HG03354 (cell line): ENCODE measurements around the gene SUGP2.
A peak's percentile ranks its signal among the peaks of the same experiment; 100 is the strongest.
"Not testable (repeated sequence)": the region's sequence is repeated elsewhere in the genome, so short reads cannot be mapped to it uniquely, and the experiment has no call there.

ENCODE experiments used
- ATAC-seq: cut with Tn5 transposase; IDR thresholded peaks from one replicate; pipeline ENCODE4 v1.9.1; 2021; ENCODE audit warnings: mild to moderate bottlenecking; ENCODE audit not compliant: unreplicated experiment, poor library complexity, severe bottlenecking

The SUGP2 gene

DNA sequence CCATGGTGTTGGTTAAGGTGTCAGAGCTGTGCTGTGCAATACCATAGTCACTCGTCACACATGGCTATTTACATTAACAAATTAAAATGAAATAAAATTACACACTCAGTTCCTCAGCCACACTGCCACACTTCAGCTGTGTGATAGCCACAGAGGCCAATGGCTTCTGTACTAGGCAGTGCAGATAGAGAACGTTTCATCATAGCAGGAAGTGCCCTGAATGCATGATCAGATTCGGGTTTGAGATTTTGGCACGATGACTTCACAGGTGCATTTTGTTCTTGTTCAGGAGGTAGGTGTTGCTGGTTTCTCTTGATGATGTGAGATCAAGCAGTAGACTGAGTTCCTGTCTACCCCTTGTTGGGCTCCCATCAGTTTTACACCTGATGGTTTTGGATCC lies 6.6 kb upstream of the SUGP2 start:
- ATAC-seq: no peak

- ATAC-seq: peak; percentile 48
Measured at GRCh38 chr19:19034204-19034624, 897 bp upstream of the SUGP2 start.

DNA sequence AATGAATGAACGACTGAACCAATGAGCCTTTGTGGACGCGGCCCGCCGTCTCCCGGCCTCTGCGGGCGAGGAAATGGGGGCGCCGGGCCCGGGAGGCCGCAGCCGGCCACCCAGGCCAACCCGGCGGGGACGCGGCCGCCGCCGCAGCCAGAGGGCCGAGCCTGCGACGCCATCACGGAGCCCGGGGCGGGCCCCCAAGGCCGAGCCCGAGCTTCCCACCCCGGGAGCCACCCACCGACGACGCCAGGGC lies 216 bp downstream of the SUGP2 start:
- no peak for ATAC-seq

- ATAC-seq: peak; percentile 63
Measured at GRCh38 chr19:19032420-19033175, 719 bp downstream of the SUGP2 start.

GRCh38 chr19:19031891-19032290 lies 1.4 kb downstream of the SUGP2 start:
- ATAC-seq: no peak

- ATAC-seq: no peak
Measured at GRCh38 chr19:19028526-19028925, 4.8 kb downstream of the SUGP2 start.

DNA sequence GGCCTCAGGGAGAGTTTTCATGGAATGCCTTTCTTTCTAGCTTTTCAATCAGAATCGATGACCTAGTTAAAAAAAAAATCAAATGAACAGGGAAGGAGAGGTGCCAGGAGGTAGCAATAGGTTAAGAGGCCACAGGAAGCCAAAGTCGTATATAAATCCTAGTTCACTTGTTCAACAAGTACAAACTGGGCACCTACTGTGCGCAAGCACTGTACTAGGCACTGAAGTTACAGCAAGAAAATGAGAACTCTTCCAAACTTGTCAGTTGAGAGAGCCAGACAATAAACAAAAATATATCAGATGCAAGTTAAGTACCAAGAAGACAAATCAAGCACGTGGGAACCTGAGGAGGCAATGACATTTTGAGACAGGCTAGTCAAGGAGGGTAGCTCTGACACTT lies 6.1 kb downstream of the SUGP2 start:
- no peak for ATAC-seq

GRCh38 chr19:19026299-19026971 lies 6.9 kb downstream of the SUGP2 start:
- no peak for ATAC-seq

DNA sequence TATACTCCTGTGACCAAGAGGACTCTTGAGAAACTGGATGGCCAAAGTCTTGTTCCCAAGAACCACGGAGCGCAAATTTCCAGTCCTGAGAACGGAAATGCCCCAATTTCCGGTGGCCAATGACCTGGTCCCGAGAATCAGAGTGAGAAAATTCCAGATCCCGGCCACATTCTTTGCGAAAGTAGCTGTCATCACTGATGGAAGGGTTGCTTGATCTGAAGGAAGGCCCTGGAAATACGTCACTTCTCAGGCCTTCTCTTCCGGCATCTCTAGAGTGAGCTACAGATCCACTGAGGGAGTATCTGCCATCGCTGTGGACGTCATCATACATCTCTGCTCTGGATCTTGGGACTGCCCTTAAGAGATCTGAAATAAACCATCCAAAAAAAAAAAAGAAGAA lies 7.5 kb downstream of the SUGP2 start:
- ATAC-seq: no peak

DNA sequence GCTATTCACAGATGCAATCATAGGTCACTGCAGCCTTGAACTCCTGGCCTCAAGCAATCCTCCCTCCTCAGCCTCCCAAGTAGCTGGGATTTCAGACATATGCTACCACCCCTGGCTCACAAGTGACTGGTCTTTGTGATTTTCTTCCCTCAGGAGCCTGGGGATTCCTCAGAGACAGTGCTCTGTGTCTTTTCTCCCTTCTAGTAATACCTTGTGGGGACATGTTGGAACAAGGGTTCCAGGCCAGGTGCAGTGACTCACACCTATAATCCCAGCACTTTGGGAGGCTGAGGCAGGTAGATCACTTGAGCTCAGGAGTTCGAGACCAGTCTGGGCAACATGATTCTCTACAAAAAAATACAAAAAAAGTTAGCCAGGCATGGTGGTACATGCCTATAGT lies 9.9 kb downstream of the SUGP2 start:
- ATAC-seq: not testable (repeated sequence)

- no peak for ATAC-seq
Measured at GRCh38 chr19:19022380-19022961, 10.8 kb downstream of the SUGP2 start.

GRCh38 chr19:19021115-19021514 lies 12.2 kb downstream of the SUGP2 start:
- ATAC-seq: no peak

DNA sequence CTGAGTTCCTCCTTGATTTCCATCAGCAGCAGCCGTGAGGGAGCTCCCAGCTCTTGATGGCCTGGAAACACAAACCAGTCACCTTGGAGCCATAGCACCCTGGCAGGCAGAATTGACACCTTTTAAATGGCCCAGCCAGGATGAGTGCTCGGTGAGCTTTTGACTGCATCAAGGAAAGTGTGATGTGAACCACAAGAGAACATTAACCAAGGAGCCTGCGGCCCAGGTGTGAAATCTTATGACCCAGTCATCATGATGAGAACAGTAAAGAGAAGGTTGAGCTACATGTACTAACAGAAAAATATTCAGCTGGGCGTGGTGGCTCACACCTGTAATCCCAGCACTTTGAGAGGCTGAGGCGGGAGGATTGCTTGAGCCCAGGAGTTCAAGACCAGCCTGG lies 22.8 kb downstream of the SUGP2 start:
- ATAC-seq: no peak

GRCh38 chr19:19009951-19010350 lies 23.4 kb downstream of the SUGP2 start:
- ATAC-seq: no peak

DNA sequence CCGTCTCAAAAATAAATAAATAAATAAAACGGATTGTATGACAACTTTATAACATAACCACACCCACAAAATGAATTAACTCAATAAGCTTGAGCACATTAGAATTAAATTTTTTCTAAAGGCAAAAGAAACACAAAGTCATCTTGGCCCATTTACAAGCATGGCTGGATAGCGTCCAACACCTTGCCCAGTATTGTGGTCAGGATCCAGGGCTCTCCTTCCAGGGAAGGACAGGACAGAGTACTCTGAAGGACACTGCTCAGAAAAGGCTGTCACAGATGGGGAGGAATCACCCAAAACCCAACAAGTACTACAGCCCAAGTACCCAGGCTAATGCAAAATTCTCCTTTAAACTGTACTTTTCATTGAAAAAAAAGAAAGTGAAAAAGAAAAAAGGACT lies 27.1 kb downstream of the SUGP2 start:
- ATAC-seq: no peak

DNA sequence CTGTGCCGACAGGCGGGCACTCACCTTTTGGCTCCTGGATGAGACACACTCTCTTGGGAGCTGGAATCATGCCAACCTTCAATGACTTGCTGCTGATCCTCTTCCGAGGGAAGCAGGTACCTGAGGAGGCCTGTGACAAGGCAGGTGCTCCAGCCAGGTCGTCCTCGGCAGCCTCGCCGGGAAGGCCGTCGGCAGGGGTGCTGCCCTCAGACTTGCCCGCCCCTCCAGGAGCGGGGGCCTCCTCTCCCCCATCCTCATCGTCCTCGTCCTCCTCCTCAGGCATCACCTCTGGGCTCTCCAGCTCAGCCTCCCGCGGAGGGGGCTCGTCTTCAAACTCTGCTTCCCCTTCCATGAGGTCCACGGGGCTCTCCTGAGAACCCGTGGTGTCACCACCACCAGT lies 29.2 kb downstream of the SUGP2 start:
- no peak for ATAC-seq

GRCh38 chr19:18999896-19000620 lies 33.3 kb downstream of the SUGP2 start:
- ATAC-seq: no peak

- no peak for ATAC-seq
Measured at GRCh38 chr19:18999016-18999758, 34.1 kb downstream of the SUGP2 start.

DNA sequence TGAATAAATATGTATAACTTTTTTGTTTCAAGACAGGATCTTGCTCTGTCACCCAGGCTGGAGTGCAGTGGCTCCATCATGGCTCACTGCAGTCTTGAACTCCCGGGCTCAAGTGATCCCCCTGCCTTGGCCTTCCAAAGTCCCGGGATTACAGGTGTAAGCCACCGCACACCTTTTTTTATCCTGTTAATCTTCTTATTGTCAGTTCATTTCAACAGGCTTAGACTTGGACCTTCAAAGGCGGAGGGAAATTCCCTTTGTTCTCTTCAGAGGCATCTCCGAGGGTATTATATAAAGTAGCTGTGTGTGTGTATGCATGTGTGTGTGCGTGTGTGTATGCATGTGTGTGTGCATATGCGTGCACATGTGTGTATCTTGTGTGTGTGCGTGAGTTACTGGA lies 35.0 kb downstream of the SUGP2 start:
- ATAC-seq: no peak

DNA sequence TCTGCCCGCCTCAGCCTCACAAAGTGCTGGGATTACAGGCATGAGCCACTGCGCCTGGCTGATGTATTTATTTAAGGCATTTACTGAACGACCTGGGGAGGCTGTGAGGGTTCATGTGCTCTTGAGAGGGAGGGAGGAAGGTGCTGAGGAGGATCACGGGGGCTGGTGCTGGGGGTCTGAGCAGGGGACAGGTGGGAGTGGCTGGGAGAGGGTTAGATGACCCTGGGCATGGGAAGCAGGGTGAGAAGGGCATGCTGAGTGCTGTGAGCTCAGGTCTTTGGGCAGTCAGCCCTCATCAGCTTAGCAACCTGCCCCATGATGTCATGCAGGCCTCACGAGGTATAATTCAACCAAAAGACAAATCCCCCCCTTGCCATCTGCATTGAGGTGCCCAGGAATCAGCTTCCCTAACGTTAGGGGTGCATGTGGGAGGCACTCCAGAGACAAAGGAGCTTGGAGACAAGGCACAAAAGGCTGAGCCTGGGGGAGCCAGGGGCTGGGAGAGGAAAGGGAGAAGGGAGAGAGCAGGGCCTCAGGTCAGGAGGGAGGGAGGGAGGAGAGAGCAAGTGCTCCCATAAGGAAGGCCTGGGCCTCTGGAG lies 36.4 kb downstream of the SUGP2 start:
- no peak for ATAC-seq
